HG03342 (cell line): Measurements from ENCODE around the gene FBXO42.
A peak's percentile ranks its signal among the peaks of the same experiment; 100 is the strongest.
"Not testable (repeated sequence)": the region's sequence is repeated elsewhere in the genome, so short reads cannot be mapped to it uniquely, and the experiment has no call there.

Source experiments
- ATAC-seq: cut with Tn5 transposase; IDR thresholded peaks from one replicate; pipeline ENCODE4 v1.9.1; 2021; ENCODE audit warnings: mild to moderate bottlenecking, moderate library complexity; ENCODE audit not compliant: unreplicated experiment

The FBXO42 gene

GRCh38 chr1:16372535-16373285 lies 20.4 kb upstream of the FBXO42 start:
- no peak for ATAC-seq

- ATAC-seq: no peak
These were observed 19.4 kb upstream of the FBXO42 start for GRCh38 chr1:16371725-16372124.

GRCh38 chr1:16369821-16370220 lies 17.5 kb upstream of the FBXO42 start:
- ATAC-seq: no peak

- ATAC-seq: no peak
These were observed 15.9 kb upstream of the FBXO42 start for GRCh38 chr1:16367968-16368890.

- ATAC-seq: peak; percentile 48
These were observed 15.1 kb upstream of the FBXO42 start for GRCh38 chr1:16367258-16367967.

GRCh38 chr1:16366722-16367257 lies 14.5 kb upstream of the FBXO42 start, which contains the start of gene SZRD1:
Gene SZRD1 (plus strand): TSS chr1:16367242. CDS start chr1:16367258, 16 bp downstream.
- peak; percentile 81 for ATAC-seq

GRCh38 chr1:16365146-16365498 lies 12.8 kb upstream of the FBXO42 start:
- not testable (repeated sequence) for ATAC-seq

GRCh38 chr1:16356867-16357266 lies 4.6 kb upstream of the FBXO42 start:
- ATAC-seq: no peak

GRCh38 chr1:16354619-16355018 lies 2.3 kb upstream of the FBXO42 start:
- no peak for ATAC-seq

GRCh38 chr1:16352842-16353535 lies 709 bp upstream of the FBXO42 start:
- no peak for ATAC-seq

- no peak for ATAC-seq
These were observed 755 bp downstream of the FBXO42 start for GRCh38 chr1:16351456-16351993.

GRCh38 chr1:16349847-16350406 lies 2.4 kb downstream of the FBXO42 start:
- no peak for ATAC-seq

GRCh38 chr1:16348414-16349182 lies 3.7 kb downstream of the FBXO42 start:
- no peak for ATAC-seq

GRCh38 chr1:16343276-16343675 lies 9.0 kb downstream of the FBXO42 start:
- not testable (repeated sequence) for ATAC-seq

- no peak for ATAC-seq
These were observed 9.8 kb downstream of the FBXO42 start for GRCh38 chr1:16342331-16343062.

- no peak for ATAC-seq
These were observed 11.6 kb downstream of the FBXO42 start for GRCh38 chr1:16340673-16341072.

- ATAC-seq: no peak
These were observed 13.3 kb downstream of the FBXO42 start for GRCh38 chr1:16338961-16339360.

GRCh38 chr1:16334655-16335340 lies 17.5 kb downstream of the FBXO42 start:
- no peak for ATAC-seq
